Osteocyte (in vitro differentiated cells): ENCODE results near the gene PTX3. TPM values are rescaled to one million over a fixed set of nuclear protein-coding genes. Genes with fewer than 3 reads are reported as not detected.

ENCODE experiments used
- DNase-seq: peaks from one replicate; pipeline ENCODE4 v3.0.0; 2021; ENCODE audit warnings: mixed read lengths; ENCODE audit not compliant: unreplicated experiment; ENCODE audit errors: extremely low spot score
- H3K27ac Mint-ChIP-seq: one replicate; pipeline ENCODE4 v1.8.0; 2021; ENCODE audit warnings: mild to moderate bottlenecking, mixed read lengths; ENCODE audit not compliant: unreplicated experiment
- H3K27me3 Mint-ChIP-seq: one replicate; pipeline ENCODE4 v1.8.0; 2021; ENCODE audit warnings: mixed read lengths; ENCODE audit not compliant: unreplicated experiment
- H3K36me3 Mint-ChIP-seq: one replicate; pipeline ENCODE4 v1.8.0; 2021; ENCODE audit warnings: mixed read lengths; ENCODE audit not compliant: unreplicated experiment
- H3K4me1 Mint-ChIP-seq: one replicate; pipeline ENCODE4 v1.8.0; 2021; ENCODE audit warnings: mixed read lengths; ENCODE audit not compliant: unreplicated experiment
- H3K4me3 Mint-ChIP-seq: one replicate; pipeline ENCODE4 v1.8.0; 2021; ENCODE audit warnings: mild to moderate bottlenecking, moderate library complexity, mixed read lengths; ENCODE audit not compliant: unreplicated experiment
- H3K9me3 Mint-ChIP-seq: one replicate; pipeline ENCODE4 v1.8.0; 2021; ENCODE audit warnings: mixed read lengths; ENCODE audit not compliant: unreplicated experiment
- total RNA-seq: library from RNA; stranded (reverse); gene quantifications from 2 replicates; pipeline ENCODE4 v1.2.1, GENCODE V29; 2021
- TF ChIP-seq, protein P1 (sequence below): fragments of 200-600 bp; sonication (generic); IDR thresholded peaks from 2 replicates; pipeline ENCODE4 v1.5.0; 2021; ENCODE audit warnings: antibody characterized with exemption, mild to moderate bottlenecking, moderate library complexity

Gene PTX3
- total RNA-seq, 1 donor from 2014 or later: 51.8 TPM

GRCh38 chr3:157410945-157411344 is 25.7 kb upstream of the PTX3 start:
- no peaks in the 10 kb centered on the region for H3K36me3 Mint-ChIP-seq
- no peaks in the 10 kb centered on the region for H3K9me3 Mint-ChIP-seq
- TF ChIP-seq, protein P1, sequence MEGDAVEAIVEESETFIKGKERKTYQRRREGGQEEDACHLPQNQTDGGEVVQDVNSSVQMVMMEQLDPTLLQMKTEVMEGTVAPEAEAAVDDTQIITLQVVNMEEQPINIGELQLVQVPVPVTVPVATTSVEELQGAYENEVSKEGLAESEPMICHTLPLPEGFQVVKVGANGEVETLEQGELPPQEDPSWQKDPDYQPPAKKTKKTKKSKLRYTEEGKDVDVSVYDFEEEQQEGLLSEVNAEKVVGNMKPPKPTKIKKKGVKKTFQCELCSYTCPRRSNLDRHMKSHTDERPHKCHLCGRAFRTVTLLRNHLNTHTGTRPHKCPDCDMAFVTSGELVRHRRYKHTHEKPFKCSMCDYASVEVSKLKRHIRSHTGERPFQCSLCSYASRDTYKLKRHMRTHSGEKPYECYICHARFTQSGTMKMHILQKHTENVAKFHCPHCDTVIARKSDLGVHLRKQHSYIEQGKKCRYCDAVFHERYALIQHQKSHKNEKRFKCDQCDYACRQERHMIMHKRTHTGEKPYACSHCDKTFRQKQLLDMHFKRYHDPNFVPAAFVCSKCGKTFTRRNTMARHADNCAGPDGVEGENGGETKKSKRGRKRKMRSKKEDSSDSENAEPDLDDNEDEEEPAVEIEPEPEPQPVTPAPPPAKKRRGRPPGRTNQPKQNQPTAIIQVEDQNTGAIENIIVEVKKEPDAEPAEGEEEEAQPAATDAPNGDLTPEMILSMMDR: no peak
- no peaks in the 10 kb centered on the region for H3K27me3 Mint-ChIP-seq
- no peak overlapping the region for H3K27ac Mint-ChIP-seq
- H3K4me1 Mint-ChIP-seq: no peaks in the 10 kb centered on the region
- no peak overlapping the region for H3K4me3 Mint-ChIP-seq
- no peak for DNase-seq

DNA sequence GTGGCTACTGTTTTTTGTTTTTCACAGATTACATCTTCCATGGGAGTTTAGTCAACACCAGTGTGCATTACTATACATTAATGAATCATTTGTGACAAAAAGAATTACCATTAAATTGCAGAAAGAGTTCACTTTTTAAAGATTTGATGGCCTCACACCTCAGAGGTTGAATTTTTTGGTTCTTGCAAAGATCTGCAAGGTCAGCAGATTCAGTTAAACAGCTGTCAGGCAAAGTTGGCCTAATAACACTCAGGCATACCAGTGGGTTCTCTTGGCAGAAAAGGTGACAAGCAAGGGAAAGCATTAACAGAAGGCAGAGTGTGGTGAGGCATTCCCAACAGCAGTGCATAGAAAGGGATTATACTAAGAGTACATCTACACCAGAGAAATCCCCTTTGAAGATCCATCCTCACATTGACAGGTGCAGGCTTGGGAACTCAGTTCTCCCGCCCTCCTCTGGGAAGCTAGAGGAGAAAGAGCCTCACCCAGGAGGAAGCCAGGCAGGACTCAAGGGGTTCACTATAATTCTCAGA is 24.3 kb upstream of the PTX3 start:
- Mint-ChIP-seq H3K9me3 (no peaks in the 10 kb centered on the region), H3K27ac (no peak overlapping the region), H3K4me1 (peaks cover 5% of the 10 kb centered on the region), H3K36me3 (no peaks in the 10 kb centered on the region), H3K27me3 (no peaks in the 10 kb centered on the region), H3K4me3 (no peak overlapping the region)
- no peak for DNase-seq
- TF ChIP-seq, protein P1: no peak

DNA sequence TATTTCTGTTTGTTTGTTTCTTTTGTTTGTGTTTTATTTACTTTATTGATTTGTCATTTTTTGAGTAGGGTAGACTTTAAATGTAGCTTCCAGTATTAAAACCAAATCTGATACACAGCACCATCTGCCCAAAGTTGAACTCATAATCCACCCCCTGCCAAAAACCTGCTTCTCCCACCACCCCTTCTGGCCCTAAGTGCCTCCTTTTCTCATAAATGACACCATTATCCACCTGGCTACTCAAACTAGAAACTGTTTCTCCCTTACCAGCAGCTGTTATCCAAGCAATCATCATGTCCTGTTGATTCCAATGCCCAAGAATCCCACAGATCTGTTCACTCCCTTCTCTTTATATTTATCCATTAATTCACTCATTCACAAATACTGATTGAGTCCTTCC is 21.8 kb upstream of the PTX3 start:
- Mint-ChIP-seq H3K27me3 (no peaks in the 10 kb centered on the region), H3K9me3 (no peaks in the 10 kb centered on the region), H3K4me1 (peaks cover 9% of the 10 kb centered on the region), H3K4me3 (no peak overlapping the region), H3K36me3 (no peaks in the 10 kb centered on the region), H3K27ac (no peak overlapping the region)
- no peak for DNase-seq
- TF ChIP-seq, protein P1: no peak

GRCh38 chr3:157416347-157417087 is 20.1 kb upstream of the PTX3 start:
- no peaks in the 10 kb centered on the region for H3K36me3 Mint-ChIP-seq
- no peaks in the 10 kb centered on the region for H3K27me3 Mint-ChIP-seq
- no peak for DNase-seq
- TF ChIP-seq, protein P1: no peak
- H3K4me1 Mint-ChIP-seq: peaks cover 9% of the 10 kb centered on the region
- no peak overlapping the region for H3K27ac Mint-ChIP-seq
- H3K4me3 Mint-ChIP-seq: no peak overlapping the region
- H3K9me3 Mint-ChIP-seq: no peaks in the 10 kb centered on the region

DNA sequence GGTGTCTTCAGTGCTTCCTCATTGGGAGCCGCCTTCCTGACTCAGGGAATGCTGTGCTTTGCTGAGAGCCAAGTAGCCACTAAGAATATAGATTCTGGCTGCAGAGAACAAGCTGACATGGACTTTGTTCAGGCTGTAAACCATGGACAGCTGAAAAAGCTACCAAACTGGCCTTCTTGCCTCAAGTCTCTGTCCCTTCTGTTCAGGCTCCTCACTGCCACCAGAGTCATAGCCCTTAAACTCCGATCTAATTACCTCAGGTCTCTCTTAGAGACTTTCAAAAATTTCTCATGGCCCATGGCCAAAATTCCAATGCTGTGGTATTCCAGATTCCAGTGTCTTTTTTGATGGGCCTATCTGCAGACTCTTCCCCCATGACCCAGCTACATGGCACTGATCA is 19.4 kb upstream of the PTX3 start:
- Mint-ChIP-seq H3K36me3 (no peaks in the 10 kb centered on the region), H3K9me3 (no peaks in the 10 kb centered on the region), H3K27ac (no peak overlapping the region), H3K27me3 (no peaks in the 10 kb centered on the region), H3K4me1 (peaks cover 9% of the 10 kb centered on the region), H3K4me3 (no peak overlapping the region)
- DNase-seq: no peak
- TF ChIP-seq, protein P1: no peak
